Endodermal cell (in vitro differentiated cells): Measurements from ENCODE around the gene PDHX. TPM values are rescaled to one million over a fixed set of nuclear protein-coding genes. Genes with fewer than 3 reads are reported as not detected.

Experiments used
- DNase-seq: peaks from one replicate; pipeline ENCODE4 v3.0.0-alpha.2; 2017
- H3K27ac ChIP-seq: 2 replicates; pipeline ENCODE4 v1.5.1; 2013; ENCODE audit warnings: mild to moderate bottlenecking, low read depth, low read length, moderate library complexity
- H3K27me3 ChIP-seq: 2 replicates; pipeline ENCODE4 v1.6.1; 2013; ENCODE audit warnings: mild to moderate bottlenecking, low read length, moderate library complexity; ENCODE audit not compliant: insufficient read depth, control insufficient read depth, poor library complexity, severe bottlenecking
- H3K36me3 ChIP-seq: 2 replicates; pipeline ENCODE4 v1.7.0; 2013; ENCODE audit warnings: mild to moderate bottlenecking, low read length, moderate library complexity; ENCODE audit not compliant: control insufficient read depth, insufficient read depth
- H3K4me1 ChIP-seq: one replicate; pipeline ENCODE4 v1.7.0; 2013; ENCODE audit warnings: low read length; ENCODE audit not compliant: control insufficient read depth, insufficient read depth
- H3K4me3 ChIP-seq: 2 replicates; pipeline ENCODE4 v1.5.1; 2013; ENCODE audit warnings: mild to moderate bottlenecking, low read length, moderate library complexity
- H3K9ac ChIP-seq: 2 replicates; pipeline ENCODE4 v1.6.1; 2013; ENCODE audit warnings: mild to moderate bottlenecking, low read length, moderate library complexity; ENCODE audit not compliant: poor library complexity, severe bottlenecking; ENCODE audit errors: extremely low read depth
- H3K9me3 ChIP-seq: 2 replicates; pipeline ENCODE4 v1.6.1; 2013; ENCODE audit warnings: mild to moderate bottlenecking, low read length, moderate library complexity; ENCODE audit not compliant: control insufficient read depth
- H3K27ac Mint-ChIP-seq: 2 replicates; pipeline ENCODE4 v1.8.0; 2020; ENCODE audit warnings: mixed read lengths
- H3K27me3 Mint-ChIP-seq: 2 replicates; pipeline ENCODE4 v1.8.0; 2021; ENCODE audit warnings: mild to moderate bottlenecking, mixed read lengths; ENCODE audit not compliant: insufficient read depth
- H3K36me3 Mint-ChIP-seq: 2 replicates; pipeline ENCODE4 v1.8.0; 2020; ENCODE audit warnings: low read depth, mixed read lengths
- H3K4me1 Mint-ChIP-seq: 2 replicates; pipeline ENCODE4 v1.8.0; 2020; ENCODE audit warnings: mixed read lengths
- H3K4me3 Mint-ChIP-seq: 2 replicates; pipeline ENCODE4 v1.8.0; 2020; ENCODE audit warnings: mild to moderate bottlenecking, moderate library complexity, mixed read lengths
- H3K9me3 Mint-ChIP-seq: 2 replicates; pipeline ENCODE4 v1.8.0; 2020; ENCODE audit warnings: mild to moderate bottlenecking, mixed read lengths
- WGBS, 2 experiments: methylation state at CpG; one replicate each; pipeline versions ENCODE4 v1.1.5 to v1.1.7; 2013; ENCODE audit warnings: missing lambda C conversion rate in 2 of 2, mixed read lengths in 1 of 2; ENCODE audit not compliant: insufficient coverage in 1 of 2, insufficient read length in 1 of 2; 5-methylcytosine and 5-hydroxymethylcytosine counted together
- total RNA-seq, 2 donors: library from RNA; stranded (reverse); fragmentation: NEBNext Ultra II Directional in 1 of 2; extraction: Animal tissue kit (Norgen Biotek cat#: 25700) in 1 of 2; gene quantifications; 2 replicates in 1 of 2; 3 replicates in 1 of 2; pipeline ENCODE4 v1.2.1, GENCODE V29; 2021
- TF ChIP-seq, protein P1 (sequence below): fragments of 200-600 bp; sonication (generic); conservative IDR thresholded peaks from 2 replicates; pipeline ENCODE4 v1.5.0; 2021; ENCODE audit warnings: antibody characterized with exemption, mild to moderate bottlenecking

PDHX gene
- total RNA-seq, 2 donors from 2014 or later: 42.0 to 48.6 TPM

DNA sequence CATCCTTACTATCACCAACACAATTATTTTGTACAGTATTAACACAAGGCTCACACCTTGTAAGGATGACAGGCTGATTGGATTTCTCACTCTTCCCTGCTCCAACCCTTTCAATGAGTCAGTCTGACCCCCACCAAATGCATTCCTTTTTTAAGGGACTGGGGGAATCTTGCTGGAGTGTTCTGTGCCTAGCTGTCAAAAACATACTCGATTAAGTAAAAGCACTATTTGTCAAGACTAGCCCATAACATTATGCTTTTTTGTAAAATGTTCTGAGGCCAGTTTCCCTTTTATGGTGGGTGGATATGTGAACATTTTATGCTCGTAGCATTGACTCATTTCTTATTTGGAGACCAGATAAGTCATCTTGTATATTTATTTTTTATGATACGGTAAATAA, 87.2 kb downstream of the PDHX start:
- H3K9ac ChIP-seq: no peak overlapping the region
- no peaks in the 10 kb centered on the region for H3K27me3 Mint-ChIP-seq

DNA sequence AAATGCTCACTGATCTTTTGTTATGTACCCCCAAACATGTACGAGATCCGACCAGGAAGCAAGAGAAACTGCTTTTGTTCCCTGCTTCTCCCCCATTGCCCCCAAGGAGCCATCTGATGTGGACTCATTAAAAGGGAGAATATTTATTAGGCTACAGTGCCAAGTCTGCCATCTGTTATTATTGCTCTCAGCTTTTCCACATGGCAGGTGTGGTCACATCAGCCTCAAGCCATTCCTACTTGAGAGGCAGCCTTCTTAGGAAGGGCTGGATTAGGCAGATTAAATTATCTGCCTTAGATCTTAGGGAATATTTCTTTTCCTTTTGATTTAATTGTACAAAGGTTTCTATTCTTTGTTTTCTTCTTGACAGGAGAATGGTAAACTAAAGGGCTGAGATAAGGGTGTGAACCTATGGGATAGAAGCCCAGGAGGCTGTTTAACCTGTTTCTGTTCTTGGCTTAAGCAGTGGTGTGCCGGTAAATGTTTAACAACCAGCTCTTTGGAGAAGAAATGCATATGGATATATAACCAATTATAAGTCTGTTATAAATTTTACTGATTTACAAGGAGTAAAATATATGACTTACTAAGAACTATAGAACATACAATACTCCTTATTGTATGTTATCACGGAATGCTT, 88.8 kb downstream of the PDHX start:
- Histone ChIP-seq H3K36me3 (no peaks in the 10 kb centered on the region), H3K4me3 (no peak overlapping the region), H3K9ac (no peak overlapping the region), H3K27ac (no peak overlapping the region), H3K9me3 (no peaks in the 10 kb centered on the region), H3K4me1 (peaks cover 3% of the 10 kb centered on the region), H3K27me3 (no peaks in the 10 kb centered on the region)
- H3K4me1 Mint-ChIP-seq: peaks cover 33% of the 10 kb centered on the region
- TF ChIP-seq, protein P1, sequence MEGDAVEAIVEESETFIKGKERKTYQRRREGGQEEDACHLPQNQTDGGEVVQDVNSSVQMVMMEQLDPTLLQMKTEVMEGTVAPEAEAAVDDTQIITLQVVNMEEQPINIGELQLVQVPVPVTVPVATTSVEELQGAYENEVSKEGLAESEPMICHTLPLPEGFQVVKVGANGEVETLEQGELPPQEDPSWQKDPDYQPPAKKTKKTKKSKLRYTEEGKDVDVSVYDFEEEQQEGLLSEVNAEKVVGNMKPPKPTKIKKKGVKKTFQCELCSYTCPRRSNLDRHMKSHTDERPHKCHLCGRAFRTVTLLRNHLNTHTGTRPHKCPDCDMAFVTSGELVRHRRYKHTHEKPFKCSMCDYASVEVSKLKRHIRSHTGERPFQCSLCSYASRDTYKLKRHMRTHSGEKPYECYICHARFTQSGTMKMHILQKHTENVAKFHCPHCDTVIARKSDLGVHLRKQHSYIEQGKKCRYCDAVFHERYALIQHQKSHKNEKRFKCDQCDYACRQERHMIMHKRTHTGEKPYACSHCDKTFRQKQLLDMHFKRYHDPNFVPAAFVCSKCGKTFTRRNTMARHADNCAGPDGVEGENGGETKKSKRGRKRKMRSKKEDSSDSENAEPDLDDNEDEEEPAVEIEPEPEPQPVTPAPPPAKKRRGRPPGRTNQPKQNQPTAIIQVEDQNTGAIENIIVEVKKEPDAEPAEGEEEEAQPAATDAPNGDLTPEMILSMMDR: no peak
- no peak overlapping the region for H3K27ac Mint-ChIP-seq
- DNase-seq: no peak
- WGBS, 2 experiments: 97% methylated on average over 3 of the region's 4 CpGs; no CpG with 5 or more reads in 1 of the 2 experiments
- H3K4me3 Mint-ChIP-seq: no peak overlapping the region
- no peaks in the 10 kb centered on the region for H3K36me3 Mint-ChIP-seq
- H3K27me3 Mint-ChIP-seq: no peaks in the 10 kb centered on the region
- no peaks in the 10 kb centered on the region for H3K9me3 Mint-ChIP-seq

More for the DNA sequence above, 87.2 kb downstream of the PDHX start:
- H3K36me3 Mint-ChIP-seq: no peaks in the 10 kb centered on the region
- Histone ChIP-seq H3K4me1 (no peaks in the 10 kb centered on the region), H3K9me3 (no peaks in the 10 kb centered on the region), H3K27ac (no peak overlapping the region), H3K36me3 (no peaks in the 10 kb centered on the region), H3K4me3 (no peak overlapping the region), H3K27me3 (no peaks in the 10 kb centered on the region)
- TF ChIP-seq, protein P1: no peak
- WGBS, 2 experiments: 97% methylated on average over 2 of the region's 3 CpGs; no CpG with 5 or more reads in 1 of the 2 experiments
- H3K4me3 Mint-ChIP-seq: no peak overlapping the region
- H3K4me1 Mint-ChIP-seq: peaks cover 23% of the 10 kb centered on the region
- no peak for DNase-seq
- no peak overlapping the region for H3K27ac Mint-ChIP-seq
- no peaks in the 10 kb centered on the region for H3K9me3 Mint-ChIP-seq

DNA sequence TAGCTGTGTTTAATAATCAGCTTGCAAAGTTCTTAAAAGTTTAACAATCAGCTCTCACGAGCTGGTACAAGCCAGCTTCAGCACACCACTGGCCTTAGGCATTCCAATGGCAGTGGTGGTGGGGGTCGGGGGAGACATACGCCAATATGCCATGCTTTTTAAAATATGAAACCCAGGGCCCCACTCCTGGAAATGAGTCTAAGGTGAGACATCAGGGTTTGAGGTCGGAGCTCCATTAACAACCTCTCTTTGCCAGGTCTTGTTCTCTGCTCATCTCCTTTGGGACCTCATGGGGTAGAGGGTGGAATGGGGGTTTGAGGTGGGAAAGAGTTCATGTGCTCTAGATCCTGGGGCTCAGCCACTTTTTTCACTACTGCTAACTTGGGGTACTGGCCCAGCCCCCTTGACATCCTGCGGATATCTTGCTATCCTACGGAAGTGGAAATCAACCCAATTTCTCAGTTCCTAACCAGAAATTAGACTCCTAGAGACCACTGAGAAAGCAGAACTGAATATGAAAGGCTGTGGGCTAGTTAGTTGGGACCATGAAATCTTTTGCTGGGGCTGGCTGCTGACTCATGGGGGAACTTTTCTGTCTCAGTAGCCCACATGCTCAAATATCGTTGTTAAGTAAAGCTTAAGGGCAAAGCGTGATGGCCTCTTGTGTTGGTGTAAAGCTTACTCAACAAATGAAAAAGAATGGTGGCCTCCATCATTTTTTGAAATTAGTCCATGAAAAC, 90.1 kb downstream of the PDHX start:
- Histone ChIP-seq H3K36me3 (no peaks in the 10 kb centered on the region), H3K27me3 (no peaks in the 10 kb centered on the region), H3K4me1 (peaks cover 7% of the 10 kb centered on the region), H3K4me3 (no peak overlapping the region), H3K9ac (no peak overlapping the region), H3K9me3 (no peaks in the 10 kb centered on the region), H3K27ac (no peak overlapping the region)
- TF ChIP-seq, protein P1: no peak
- 71 to 87% methylated on average over 5 to 8 of the region's 8 CpGs for WGBS, 2 experiments
- DNase-seq: no peak
- Mint-ChIP-seq H3K4me1 (peaks cover 43% of the 10 kb centered on the region), H3K4me3 (no peak overlapping the region), H3K27me3 (no peaks in the 10 kb centered on the region), H3K9me3 (no peaks in the 10 kb centered on the region), H3K27ac (no peak overlapping the region), H3K36me3 (no peaks in the 10 kb centered on the region)
